Pancreas (tissue), 10 donors: Measurements from ENCODE around the gene PDE10A. TPM values are rescaled to one million over a fixed set of nuclear protein-coding genes. Genes with fewer than 3 reads are reported as not detected.

ENCODE experiments used
- ATAC-seq, 4 donors: fragments of 200-7000 bp; cut with Tn5 transposase; one replicate each; pipeline versions ENCODE4 v1.8.0 to v1.9.1; 2020; ENCODE audit warnings: mild to moderate bottlenecking in 4 of 4, moderate library complexity in 4 of 4
- DNase-seq, 6 donors: peaks; one replicate each; pipeline ENCODE4 v3.0.0-alpha.2; 2020
- FAIRE-seq: peaks from 2 replicates; lab custom pipeline; 2012; peaks lifted over from hg19 to GRCh38; lab: Jason Lieb, UNC
- H3K27ac ChIP-seq, 4 donors: fragments of 200-600 bp; sonication (generic); 1 replicate in 3 of 4; 2 replicates in 1 of 4; pipeline versions ENCODE4 v1.5.0 to v1.8.0; 2020
- H3K27me3 ChIP-seq, 4 donors: fragments of 200-600 bp; one replicate each; pipeline ENCODE4 v1.8.0; 2021
- H3K36me3 ChIP-seq, 3 donors: fragments of 200-600 bp; sonication (generic) in 1 of 3; one replicate each; pipeline versions ENCODE4 v1.5.0 to v1.8.0; 2020 to 2021
- H3K4me1 ChIP-seq, 3 donors: fragments of 200-600 bp; one replicate each; pipeline ENCODE4 v1.8.0; 2021
- H3K4me3 ChIP-seq, 4 donors: fragments of 200-600 bp; sonication (generic) in 2 of 4; one replicate each; pipeline versions ENCODE4 v1.5.0 to v1.8.0; 2020 to 2021
- H3K9me3 ChIP-seq, 4 donors: fragments of 200-600 bp; one replicate each; pipeline ENCODE4 v1.8.0; 2021
- WGBS, 2 donors: extraction: QIAGEN DNeasy Blood & Tissue Kit; methylation state at CpG; one replicate each; pipeline ENCODE4 v1.1.7; 2013; 5-methylcytosine and 5-hydroxymethylcytosine counted together
- intact Hi-C, 3 donors: fragments of 100-400 bp; cut with DNase I; formaldehyde crosslinking; loops; one replicate each; pipeline versions ENCODE4 v1.11.1 to v1.14.2; 2022
- polyA plus RNA-seq, 2 donors: library from polyadenylated mRNA; stranded (reverse); fragments of 200-250 nt; gene quantifications; one replicate each; pipeline ENCODE4 v1.2.3, GENCODE V29; 2013
- total RNA-seq, 6 donors: library from RNA; stranded (reverse); fragmentation: NEBNext Ultra II Directional in 4 of 6; extraction: Animal tissue kit (Norgen Biotek cat#: 25700) in 4 of 6; gene quantifications; one replicate each; pipeline versions ENCODE4 v1.2.1 to v1.2.4, GENCODE V29; 2021 to 2023
- TF ChIP-seq, protein P1 (sequence below), 4 donors: fragments of 200-600 bp; sonication (generic) in 3 of 4; IDR thresholded peaks; one replicate each; pipeline versions ENCODE4 v1.5.0 to v1.8.0; 2021; ENCODE audit warnings: antibody characterized with exemption in 4 of 4
- donor health status: healthy with polysubstance abuse.
- donor health status: DM: no; HTN: no; CAD: no; lungs with moderate emphysema.
- donor health status: DM: no; HTN: no; CAD: no.
- donor health status: control.
- donor health status: control.
- donor health status: Bipolar disorder and iron deficiency.
- donor health status: DM: yes; HTN: yes; CAD: no.
- donor health status: DM: no; HTN: no; CAD: no.
- donor health status: DM: no; HTN: no; CAD: no.
- donor health status: DM: yes; HTN: yes; CAD: no.

Gene PDE10A
- total and polyA plus RNA-seq, 8 donors: 0.83 to 5.7 (median 2.7) TPM

GRCh38 chr6:165686596-165687365, 23.7 kb upstream of the PDE10A start:
- FAIRE-seq (no peak), ATAC-seq (no peak), DNase-seq (no peak)
- 75 to 81% methylated on average over 27 of the region's 27 CpGs for WGBS, 2 donors
- no peaks in the 10 kb centered on the region for H3K36me3 ChIP-seq
- no peaks in the 10 kb centered on the region for H3K9me3 ChIP-seq
- no peak overlapping the region for H3K27ac ChIP-seq
- H3K27me3 ChIP-seq: no peaks in the 10 kb centered on the region
- H3K4me3 ChIP-seq: no peak overlapping the region
- TF ChIP-seq, protein P1, sequence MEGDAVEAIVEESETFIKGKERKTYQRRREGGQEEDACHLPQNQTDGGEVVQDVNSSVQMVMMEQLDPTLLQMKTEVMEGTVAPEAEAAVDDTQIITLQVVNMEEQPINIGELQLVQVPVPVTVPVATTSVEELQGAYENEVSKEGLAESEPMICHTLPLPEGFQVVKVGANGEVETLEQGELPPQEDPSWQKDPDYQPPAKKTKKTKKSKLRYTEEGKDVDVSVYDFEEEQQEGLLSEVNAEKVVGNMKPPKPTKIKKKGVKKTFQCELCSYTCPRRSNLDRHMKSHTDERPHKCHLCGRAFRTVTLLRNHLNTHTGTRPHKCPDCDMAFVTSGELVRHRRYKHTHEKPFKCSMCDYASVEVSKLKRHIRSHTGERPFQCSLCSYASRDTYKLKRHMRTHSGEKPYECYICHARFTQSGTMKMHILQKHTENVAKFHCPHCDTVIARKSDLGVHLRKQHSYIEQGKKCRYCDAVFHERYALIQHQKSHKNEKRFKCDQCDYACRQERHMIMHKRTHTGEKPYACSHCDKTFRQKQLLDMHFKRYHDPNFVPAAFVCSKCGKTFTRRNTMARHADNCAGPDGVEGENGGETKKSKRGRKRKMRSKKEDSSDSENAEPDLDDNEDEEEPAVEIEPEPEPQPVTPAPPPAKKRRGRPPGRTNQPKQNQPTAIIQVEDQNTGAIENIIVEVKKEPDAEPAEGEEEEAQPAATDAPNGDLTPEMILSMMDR (IDR thresholded peaks at IDR 0.05): no peak
- intact Hi-C loops: no loop called here
- H3K4me1 ChIP-seq: no peaks in the 10 kb centered on the region

DNA sequence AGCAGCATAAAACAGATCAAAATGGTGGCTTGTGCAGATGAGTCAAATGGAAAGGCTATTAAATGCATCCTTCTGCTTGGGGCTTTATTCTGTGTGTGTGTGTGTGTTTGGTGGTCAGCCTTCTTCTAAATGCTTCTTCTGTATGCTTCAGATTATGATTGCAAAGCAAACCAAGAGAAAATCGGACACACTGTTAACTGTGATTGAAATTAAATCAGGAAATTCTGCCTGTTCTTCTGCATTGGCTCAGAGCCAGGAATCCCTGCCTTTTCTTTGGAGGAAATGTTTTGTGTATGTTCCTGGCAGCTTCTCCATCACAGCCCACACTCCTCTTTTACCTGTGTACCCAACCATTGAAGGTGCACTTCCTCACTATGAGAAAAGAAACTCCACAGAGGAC, 22.3 kb upstream of the PDE10A start:
- no peaks in the 10 kb centered on the region for H3K9me3 ChIP-seq
- no peaks in the 10 kb centered on the region for H3K4me1 ChIP-seq
- H3K4me3 ChIP-seq: no peak overlapping the region
- ATAC-seq (no peak), FAIRE-seq (no peak), DNase-seq (no peak)
- H3K27ac ChIP-seq: no peak overlapping the region
- H3K27me3 ChIP-seq: no peaks in the 10 kb centered on the region
- intact Hi-C loops: no loop called here
- H3K36me3 ChIP-seq: no peaks in the 10 kb centered on the region
- TF ChIP-seq, protein P1 (IDR thresholded peaks at IDR 0.05): no peak
- WGBS, 2 donors: 21 to 29% methylated on average over 1 of the region's 1 CpG

GRCh38 chr6:165684333-165684732, 21.3 kb upstream of the PDE10A start:
- TF ChIP-seq, protein P1 (IDR thresholded peaks at IDR 0.05): no peak
- DNase-seq (no peak), ATAC-seq (no peak), FAIRE-seq (no peak)
- intact Hi-C loops: no loop called here
- WGBS, 2 donors: 63 to 67% methylated on average over 10 of the region's 10 CpGs
- Histone ChIP-seq H3K27me3 (no peaks in the 10 kb centered on the region), H3K9me3 (no peaks in the 10 kb centered on the region), H3K4me3 (no peak overlapping the region), H3K27ac (no peak overlapping the region), H3K4me1 (no peaks in the 10 kb centered on the region), H3K36me3 (no peaks in the 10 kb centered on the region)

DNA sequence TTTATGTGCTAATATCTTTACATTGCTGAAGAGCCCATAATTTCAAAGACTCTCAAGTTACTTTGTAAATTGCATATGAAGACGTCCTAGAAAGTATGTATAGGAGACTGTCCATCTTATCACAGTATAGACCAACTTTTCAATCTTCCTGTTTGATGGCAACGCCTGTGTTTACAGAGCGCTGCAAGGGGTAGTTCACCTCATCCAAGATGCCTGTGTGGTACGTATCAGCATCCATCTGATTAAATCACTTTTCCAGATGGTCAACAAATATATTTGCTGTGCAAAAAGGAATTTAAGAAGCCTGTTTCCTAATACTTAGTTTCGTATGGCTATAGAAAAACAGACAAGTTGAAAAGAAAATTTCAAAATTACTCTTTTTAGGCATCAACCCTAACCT, 17.9 kb upstream of the PDE10A start:
- no peaks in the 10 kb centered on the region for H3K9me3 ChIP-seq
- H3K27me3 ChIP-seq: no peaks in the 10 kb centered on the region
- DNase-seq (no peak), ATAC-seq (no peak), FAIRE-seq (no peak)
- no peaks in the 10 kb centered on the region for H3K4me1 ChIP-seq
- intact Hi-C loops: no loop called here
- H3K36me3 ChIP-seq: no peaks in the 10 kb centered on the region
- TF ChIP-seq, protein P1 (IDR thresholded peaks at IDR 0.05): no peak
- WGBS, 2 donors: 48 to 57% methylated on average over 5 of the region's 5 CpGs
- H3K27ac ChIP-seq: no peak overlapping the region
- no peak overlapping the region for H3K4me3 ChIP-seq

GRCh38 chr6:165679326-165679725, 16.3 kb upstream of the PDE10A start:
- Histone ChIP-seq H3K36me3 (no peaks in the 10 kb centered on the region), H3K27ac (no peak overlapping the region), H3K4me3 (no peak overlapping the region), H3K27me3 (no peaks in the 10 kb centered on the region), H3K9me3 (no peaks in the 10 kb centered on the region), H3K4me1 (no peaks in the 10 kb centered on the region)
- FAIRE-seq (no peak), ATAC-seq (no peak), DNase-seq (no peak)
- WGBS, 2 donors: 61 to 72% methylated on average over 10 of the region's 10 CpGs
- TF ChIP-seq, protein P1 (IDR thresholded peaks at IDR 0.05): no peak
- intact Hi-C loops: no loop called here
